HAP-1 (cell line): ENCODE measurements around the gene PDE8B.

ENCODE experiments used
- DNase-seq, 2 experiments: peaks; one replicate each; pipeline ENCODE4 v3.0.0-alpha.2; 2016 to 2020; ENCODE audit warnings: low spot score in 2 of 2
- H3K27me3 ChIP-seq: fragments of 250-450 bp; sonication (Bioruptor Pico); 2 replicates; pipeline ENCODE4 v1.5.1; 2020; ENCODE audit warnings: low read depth, mild to moderate bottlenecking, moderate library complexity
- H3K36me3 ChIP-seq: fragments of 250-450 bp; sonication (Bioruptor Pico); replicated peaks from 2 replicates; pipeline ENCODE4 v1.5.1; 2020; ENCODE audit warnings: mild to moderate bottlenecking
- H3K4me1 ChIP-seq: fragments of 250-450 bp; sonication (Bioruptor Pico); 2 replicates; pipeline ENCODE4 v1.5.1; 2020; ENCODE audit warnings: mild to moderate bottlenecking
- H3K4me3 ChIP-seq: fragments of 250-450 bp; sonication (Bioruptor Pico); 2 replicates; pipeline ENCODE4 v1.5.1; 2020; ENCODE audit warnings: mild to moderate bottlenecking, moderate library complexity
- H3K9me3 ChIP-seq: fragments of 250-450 bp; sonication (Bioruptor Pico); 2 replicates; pipeline ENCODE4 v1.5.1; 2020; ENCODE audit warnings: mild to moderate bottlenecking, moderate library complexity
- in situ Hi-C: fragments of 300-500 bp; cut with MboI; formaldehyde crosslinking; loops from 3 replicates; pipeline ENCODE4 v1.14.3; 2020; ENCODE audit warnings: low sequenced_read_pairs, inconsistent platforms, mixed read lengths

Gene PDE8B

DNA sequence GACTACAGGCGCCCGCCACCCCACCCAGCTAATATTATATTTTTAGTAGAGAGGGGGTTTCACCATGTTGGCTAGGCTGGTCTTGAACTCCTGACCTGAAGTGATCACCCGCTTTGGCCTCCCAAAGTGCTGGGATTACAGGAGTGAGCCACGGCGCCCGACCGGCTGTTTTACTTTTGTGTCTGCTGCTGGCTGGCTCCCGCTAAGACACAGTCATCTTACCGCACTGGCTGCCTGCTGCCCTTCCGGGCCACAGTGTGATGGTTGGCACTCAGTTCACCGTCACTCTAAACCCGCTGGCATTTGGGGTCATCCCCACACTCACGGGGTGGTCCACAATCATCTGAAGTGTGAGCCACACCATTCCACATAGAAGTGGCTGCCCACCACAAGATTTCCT is 188.0 kb downstream of the PDE8B start:
- in situ Hi-C loops, result no loop called here
- H3K36me3 ChIP-seq, result no peaks in the 10 kb centered on the region
- no peaks in the 10 kb centered on the region for H3K27me3 ChIP-seq
- H3K9me3 ChIP-seq, result no peaks in the 10 kb centered on the region
- no peak overlapping the region for H3K4me3 ChIP-seq
- no peak for DNase-seq
- no peaks in the 10 kb centered on the region for H3K4me1 ChIP-seq

DNA sequence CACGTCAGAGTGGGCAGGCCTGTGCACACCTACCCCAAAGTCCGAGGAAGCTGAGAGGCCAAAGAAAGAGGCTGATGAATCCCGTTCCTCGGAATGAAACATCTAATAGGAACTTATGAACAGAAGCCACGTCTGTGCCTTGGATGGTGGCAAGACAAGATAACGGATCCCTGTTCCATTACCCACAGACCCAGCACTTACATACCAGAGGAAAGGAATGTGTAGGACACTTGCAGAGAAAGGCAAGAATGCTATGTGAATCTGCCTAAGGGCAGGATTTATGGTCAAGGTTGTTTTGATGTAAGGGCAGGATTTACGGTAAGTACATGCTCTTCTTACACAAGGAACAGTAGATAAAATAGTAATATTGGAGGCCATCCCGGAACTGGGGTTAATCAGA is 188.4 kb downstream of the PDE8B start:
- in situ Hi-C loops, result no loop called here
- no peaks in the 10 kb centered on the region for H3K4me1 ChIP-seq
- H3K36me3 ChIP-seq, result no peaks in the 10 kb centered on the region
- H3K4me3 ChIP-seq, result no peak overlapping the region
- no peaks in the 10 kb centered on the region for H3K9me3 ChIP-seq
- no peaks in the 10 kb centered on the region for H3K27me3 ChIP-seq
- DNase-seq, result no peak

GRCh38 chr5:77400645-77401044 is 190.2 kb downstream of the PDE8B start:
- no peak for DNase-seq
- Histone ChIP-seq H3K36me3 (no peaks in the 10 kb centered on the region), H3K4me3 (no peak overlapping the region), H3K27me3 (no peaks in the 10 kb centered on the region), H3K4me1 (no peaks in the 10 kb centered on the region), H3K9me3 (no peaks in the 10 kb centered on the region)
- in situ Hi-C loops, result no loop called here

DNA sequence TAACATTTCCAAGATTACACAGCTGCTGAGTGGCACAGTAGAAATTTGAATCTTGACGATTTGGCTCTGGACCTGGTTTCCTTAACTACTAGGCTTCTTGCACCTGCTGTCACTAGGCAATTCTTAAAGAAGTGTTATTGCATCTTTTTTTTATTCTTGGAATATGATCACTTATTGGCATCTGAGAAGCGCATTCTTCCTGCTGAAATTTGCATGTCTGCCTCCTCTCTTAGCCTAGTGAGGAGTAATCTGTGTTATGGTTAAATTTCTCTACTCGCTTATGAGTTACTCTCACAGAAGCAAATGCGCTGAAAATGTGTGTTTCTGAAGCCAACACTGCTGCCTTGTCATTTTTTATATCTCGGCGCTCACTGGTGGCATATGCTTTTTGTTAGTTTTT is 192.3 kb downstream of the PDE8B start:
- Histone ChIP-seq H3K9me3 (no peaks in the 10 kb centered on the region), H3K27me3 (no peaks in the 10 kb centered on the region), H3K4me1 (no peaks in the 10 kb centered on the region), H3K36me3 (no peaks in the 10 kb centered on the region), H3K4me3 (no peak overlapping the region)
- DNase-seq, result no peak
- in situ Hi-C loops, result no loop called here

DNA sequence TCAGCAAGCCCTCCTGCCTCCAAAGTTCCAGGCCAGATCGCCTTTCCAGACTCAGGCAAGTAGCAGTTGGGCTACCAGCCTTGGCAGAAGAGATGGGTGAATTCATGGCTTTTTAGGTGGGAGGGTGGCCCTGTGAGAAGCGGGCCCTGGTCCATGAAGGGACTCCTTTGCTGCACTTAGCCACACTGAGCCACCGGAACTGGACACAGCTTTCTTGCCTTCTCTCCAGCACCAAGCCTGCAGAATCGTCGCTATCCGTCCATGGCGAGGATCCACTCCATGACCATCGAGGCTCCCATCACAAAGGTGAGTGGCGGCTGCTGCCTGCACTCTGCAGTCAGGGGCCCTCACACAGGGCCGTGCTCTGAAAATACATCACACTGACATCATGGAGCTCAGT is 196.7 kb downstream of the PDE8B start:
- H3K4me3 ChIP-seq, result no peak overlapping the region
- H3K27me3 ChIP-seq, result no peaks in the 10 kb centered on the region
- no peaks in the 10 kb centered on the region for H3K36me3 ChIP-seq
- no peaks in the 10 kb centered on the region for H3K4me1 ChIP-seq
- no peak for DNase-seq
- H3K9me3 ChIP-seq, result no peaks in the 10 kb centered on the region
- in situ Hi-C loops, result no loop called here

GRCh38 chr5:77409870-77410621 is 199.6 kb downstream of the PDE8B start:
- Histone ChIP-seq H3K9me3 (no peaks in the 10 kb centered on the region), H3K4me1 (no peaks in the 10 kb centered on the region), H3K27me3 (no peaks in the 10 kb centered on the region), H3K36me3 (no peaks in the 10 kb centered on the region), H3K4me3 (no peak overlapping the region)
- DNase-seq, result no peak
- in situ Hi-C loops, result no loop called here

DNA sequence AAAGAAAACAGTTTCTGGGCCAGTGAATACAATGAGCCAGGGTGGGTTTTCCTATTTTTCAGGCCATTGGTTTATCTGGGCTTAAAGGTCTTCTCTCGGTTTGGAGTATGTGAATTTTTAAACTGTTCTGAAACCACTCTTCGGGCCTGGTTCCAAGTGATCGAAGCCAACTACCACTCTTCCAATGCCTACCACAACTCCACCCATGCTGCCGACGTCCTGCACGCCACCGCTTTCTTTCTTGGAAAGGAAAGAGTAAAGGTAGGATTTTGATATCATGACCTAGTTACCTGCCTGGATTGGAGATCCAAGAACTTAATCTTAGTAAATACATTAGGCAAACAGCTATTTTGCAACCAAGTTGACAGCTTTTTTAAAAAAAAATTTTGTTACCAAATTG is 202.6 kb downstream of the PDE8B start:
- no peaks in the 10 kb centered on the region for H3K4me1 ChIP-seq
- in situ Hi-C loops, result no loop called here
- no peaks in the 10 kb centered on the region for H3K9me3 ChIP-seq

GRCh38 chr5:77418162-77418561 is 207.7 kb downstream of the PDE8B start:
- Histone ChIP-seq H3K4me3 (no peak overlapping the region), H3K4me1 (no peaks in the 10 kb centered on the region), H3K9me3 (no peaks in the 10 kb centered on the region), H3K27me3 (no peaks in the 10 kb centered on the region), H3K36me3 (no peaks in the 10 kb centered on the region)
- no peak for DNase-seq
- in situ Hi-C loops, result no loop called here

More for the DNA sequence above, 202.6 kb downstream of the PDE8B start:
- no peaks in the 10 kb centered on the region for H3K36me3 ChIP-seq
- H3K4me3 ChIP-seq, result no peak overlapping the region
- no peak for DNase-seq
- no peaks in the 10 kb centered on the region for H3K27me3 ChIP-seq

DNA sequence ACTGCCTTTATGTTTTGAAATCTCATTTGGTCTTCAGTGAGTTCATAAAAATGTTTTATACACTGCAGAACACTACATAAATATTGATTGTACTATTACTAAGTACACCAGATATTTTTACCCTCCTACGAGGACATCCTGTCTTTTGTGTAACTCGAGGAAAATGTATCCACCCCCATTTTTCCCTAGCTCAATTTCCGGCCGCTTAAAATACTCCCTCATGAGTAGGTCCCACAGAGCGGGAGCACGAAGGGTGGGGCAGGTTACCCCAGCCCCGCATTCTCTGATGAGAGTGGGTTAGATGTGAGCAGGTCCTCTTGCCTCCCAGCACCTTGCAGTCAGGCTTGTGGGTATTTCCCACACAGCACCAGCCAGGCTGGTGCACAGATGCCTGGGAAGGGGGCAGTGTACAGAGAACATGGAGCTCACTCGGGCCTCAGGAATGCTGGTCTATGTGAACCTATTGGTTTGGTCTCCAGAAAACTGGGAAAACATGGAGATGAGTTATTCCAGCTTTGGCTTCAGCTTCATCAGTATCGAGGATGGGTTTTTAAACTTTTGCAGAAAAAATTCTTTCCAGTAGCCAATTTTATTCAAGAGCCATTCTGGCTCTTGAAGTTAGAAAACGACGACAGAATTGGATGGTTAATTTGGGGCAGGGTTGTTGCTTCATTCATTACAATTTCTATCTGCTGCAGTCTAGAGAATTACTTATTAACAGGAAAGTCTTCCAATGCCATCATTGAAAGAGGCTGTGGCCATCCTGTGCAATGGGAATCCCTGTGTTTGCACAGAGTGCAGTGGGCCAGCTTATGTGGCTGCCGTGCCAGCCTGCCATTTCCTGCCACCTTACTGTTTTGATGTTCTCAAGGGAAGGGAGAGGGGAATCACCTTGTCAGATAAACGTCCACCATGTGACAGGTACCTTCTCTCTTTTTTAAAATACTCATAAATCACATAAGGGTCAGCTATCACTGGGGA is 208.4 kb downstream of the PDE8B start:
- H3K27me3 ChIP-seq, result no peaks in the 10 kb centered on the region
- in situ Hi-C loops, result no loop called here
- no peak for DNase-seq
- no peaks in the 10 kb centered on the region for H3K36me3 ChIP-seq
- H3K9me3 ChIP-seq, result no peaks in the 10 kb centered on the region
- no peaks in the 10 kb centered on the region for H3K4me1 ChIP-seq
- H3K4me3 ChIP-seq, result no peak overlapping the region

DNA sequence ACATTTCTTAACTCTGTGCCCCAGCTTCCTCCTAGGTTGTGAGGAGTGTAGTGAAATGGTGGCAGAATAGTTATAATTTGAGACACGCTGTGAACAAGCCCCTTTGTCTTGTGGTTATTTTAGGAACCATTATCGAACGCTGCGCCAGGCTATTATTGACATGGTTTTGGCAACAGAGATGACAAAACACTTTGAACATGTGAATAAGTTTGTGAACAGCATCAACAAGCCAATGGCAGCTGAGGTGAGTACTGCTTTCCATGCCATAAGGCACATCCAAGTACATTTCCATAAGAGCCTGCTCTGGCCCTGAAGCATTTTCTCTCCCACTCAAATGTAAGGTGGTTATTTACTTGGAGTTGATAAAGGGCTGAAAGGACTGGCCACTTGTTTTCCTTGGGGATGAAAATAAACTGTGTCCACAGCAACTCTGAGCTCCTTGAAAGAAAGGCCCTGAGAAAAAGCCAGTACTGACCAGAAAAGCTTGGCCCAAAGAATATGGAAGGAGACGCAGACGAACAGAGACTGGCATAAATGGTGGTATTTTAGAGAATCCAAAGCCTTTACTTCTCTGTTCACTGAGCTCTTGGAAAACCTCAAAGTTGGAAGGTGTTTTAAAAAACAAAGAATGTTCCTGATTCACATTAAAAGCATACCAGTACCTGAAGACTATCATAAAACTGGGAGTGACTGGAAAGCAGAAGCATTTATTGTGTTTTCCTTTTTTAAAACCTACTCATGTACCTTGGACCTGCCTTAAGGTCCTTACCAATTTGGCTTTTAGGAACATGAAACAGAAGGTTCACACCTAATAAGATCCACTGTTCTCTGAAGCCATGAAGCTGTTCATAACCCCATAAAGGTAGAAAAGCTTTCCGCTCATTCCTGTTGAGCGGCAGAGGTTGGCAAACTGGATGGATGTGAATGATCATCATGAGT is 209.4 kb downstream of the PDE8B start:
- Histone ChIP-seq H3K4me3 (no peak overlapping the region), H3K4me1 (no peaks in the 10 kb centered on the region), H3K27me3 (no peaks in the 10 kb centered on the region), H3K36me3 (no peaks in the 10 kb centered on the region), H3K9me3 (no peaks in the 10 kb centered on the region)
- DNase-seq, result no peak
- in situ Hi-C loops, result no loop called here

DNA sequence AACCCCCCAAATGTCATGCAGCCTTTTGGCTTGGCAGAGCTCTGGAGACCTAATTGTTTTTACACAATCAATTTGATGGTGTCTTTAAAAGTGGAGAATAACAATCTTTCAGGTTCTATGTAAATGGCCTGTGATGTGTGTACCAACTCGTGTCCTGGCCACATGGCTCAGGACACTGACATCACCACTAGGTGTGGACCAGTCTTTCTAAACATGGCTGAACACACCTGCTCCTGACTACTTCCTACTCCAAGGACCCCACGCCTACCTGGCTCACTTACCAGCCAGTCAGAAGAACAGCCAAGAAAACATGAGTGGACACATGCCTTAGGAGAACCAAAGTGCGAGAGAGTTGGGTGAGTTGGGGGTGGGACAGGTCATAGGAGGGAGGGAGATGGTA is 210.5 kb downstream of the PDE8B start:
- no peak for DNase-seq
- in situ Hi-C loops, result no loop called here

GRCh38 chr5:77423022-77423750 is 212.7 kb downstream of the PDE8B start:
- H3K27me3 ChIP-seq, result no peaks in the 10 kb centered on the region
- in situ Hi-C loops, result no loop called here
- no peaks in the 10 kb centered on the region for H3K4me1 ChIP-seq
- H3K4me3 ChIP-seq, result no peak overlapping the region
- no peaks in the 10 kb centered on the region for H3K9me3 ChIP-seq
- no peaks in the 10 kb centered on the region for H3K36me3 ChIP-seq
- no peak for DNase-seq

More for the DNA sequence above, 210.5 kb downstream of the PDE8B start:
- no peaks in the 10 kb centered on the region for H3K4me1 ChIP-seq
- H3K36me3 ChIP-seq, result no peaks in the 10 kb centered on the region
- H3K4me3 ChIP-seq, result no peak overlapping the region
- no peaks in the 10 kb centered on the region for H3K9me3 ChIP-seq
- no peaks in the 10 kb centered on the region for H3K27me3 ChIP-seq

DNA sequence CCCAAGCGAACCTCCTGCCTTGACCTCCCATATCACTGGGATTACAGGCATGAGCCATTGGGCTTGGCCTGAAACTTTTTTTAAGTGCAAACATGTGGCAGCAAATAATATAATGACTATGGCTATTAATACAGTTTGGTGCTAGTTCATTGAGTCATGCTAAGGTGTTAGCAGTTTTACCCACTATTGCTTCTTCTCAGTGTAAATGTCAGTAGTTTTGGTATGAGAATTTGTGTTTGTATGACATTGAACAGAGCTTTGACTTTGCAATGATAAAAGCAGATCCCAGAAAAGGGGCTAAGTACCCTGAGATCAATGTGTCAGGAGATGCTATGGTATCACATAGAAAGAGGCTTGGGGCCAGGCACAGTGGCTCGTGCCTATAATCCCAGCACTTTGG is 214.4 kb downstream of the PDE8B start:
- Histone ChIP-seq H3K27me3 (no peaks in the 10 kb centered on the region), H3K4me3 (no peak overlapping the region), H3K36me3 (no peaks in the 10 kb centered on the region; the same call in 1 of the 2 replicates), H3K9me3 (no peaks in the 10 kb centered on the region), H3K4me1 (no peaks in the 10 kb centered on the region)
- in situ Hi-C loops, result no loop called here
- no peak for DNase-seq
